HG03025 (cell line): ENCODE data around the gene PDYN.
A peak's percentile ranks its signal among the peaks of the same experiment; 100 is the strongest.

Experiments used
- ATAC-seq: cut with Tn5 transposase; IDR thresholded peaks from one replicate; pipeline ENCODE4 v1.9.1; 2021; ENCODE audit warnings: mild to moderate bottlenecking, moderate library complexity; ENCODE audit not compliant: unreplicated experiment, low FRiP score

PDYN gene

DNA sequence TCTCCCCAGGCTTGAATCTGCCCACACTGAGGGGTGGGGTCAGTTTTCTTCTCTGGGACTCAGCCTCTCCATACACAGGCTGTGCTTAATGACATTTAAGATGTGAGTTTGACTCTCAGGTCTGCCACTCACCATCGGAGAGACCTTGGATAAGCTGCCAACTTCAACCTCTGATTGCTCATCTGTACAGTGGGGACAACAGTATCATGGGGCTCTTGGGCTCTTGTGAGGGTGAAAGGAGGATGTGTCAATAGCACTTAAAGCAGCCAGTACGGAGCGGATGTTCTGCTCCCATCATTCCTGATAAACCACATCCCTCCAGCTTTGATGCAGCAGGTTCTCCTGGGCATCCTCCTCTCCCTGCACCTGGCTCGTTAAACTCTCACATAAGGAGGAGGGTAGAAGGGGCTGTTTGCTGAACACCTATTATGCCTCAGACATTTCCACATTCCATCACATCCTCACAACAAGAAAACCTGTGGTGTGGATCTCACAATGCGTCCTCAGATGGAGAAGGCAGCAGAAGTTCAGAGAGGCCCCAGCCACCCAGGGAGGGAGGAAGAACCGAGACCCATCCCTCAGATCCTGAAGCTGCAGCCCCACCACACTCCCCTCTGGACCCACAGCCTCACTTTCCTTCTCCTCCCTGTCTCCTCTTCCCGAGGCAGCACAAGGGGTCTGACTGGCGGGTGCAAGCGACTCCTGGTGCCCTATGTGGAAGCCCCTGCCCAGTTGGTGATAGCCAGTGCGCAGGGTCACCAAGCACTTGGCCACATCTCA is 1.9 kb upstream of the PDYN start:
- no peak for ATAC-seq

DNA sequence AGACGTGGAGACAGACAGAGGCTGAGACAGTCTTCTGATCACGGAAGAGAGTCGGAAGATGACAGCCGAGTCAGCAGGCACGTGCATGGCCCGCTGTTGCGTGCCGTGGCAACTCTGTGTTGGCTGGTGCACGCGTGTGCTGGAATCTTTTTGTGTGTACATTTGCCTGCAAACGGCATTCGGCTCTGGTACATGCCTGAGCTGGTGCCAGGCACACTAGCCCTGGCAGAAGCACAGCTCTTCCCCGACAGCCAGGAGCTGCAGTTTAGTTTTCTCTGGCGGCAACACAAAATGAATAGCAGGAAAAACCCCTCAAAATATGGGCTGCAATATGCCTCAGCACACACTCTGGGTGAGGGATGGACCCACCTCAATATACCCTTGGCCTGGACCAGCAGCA is 769 bp upstream of the PDYN start:
- ATAC-seq: no peak

DNA sequence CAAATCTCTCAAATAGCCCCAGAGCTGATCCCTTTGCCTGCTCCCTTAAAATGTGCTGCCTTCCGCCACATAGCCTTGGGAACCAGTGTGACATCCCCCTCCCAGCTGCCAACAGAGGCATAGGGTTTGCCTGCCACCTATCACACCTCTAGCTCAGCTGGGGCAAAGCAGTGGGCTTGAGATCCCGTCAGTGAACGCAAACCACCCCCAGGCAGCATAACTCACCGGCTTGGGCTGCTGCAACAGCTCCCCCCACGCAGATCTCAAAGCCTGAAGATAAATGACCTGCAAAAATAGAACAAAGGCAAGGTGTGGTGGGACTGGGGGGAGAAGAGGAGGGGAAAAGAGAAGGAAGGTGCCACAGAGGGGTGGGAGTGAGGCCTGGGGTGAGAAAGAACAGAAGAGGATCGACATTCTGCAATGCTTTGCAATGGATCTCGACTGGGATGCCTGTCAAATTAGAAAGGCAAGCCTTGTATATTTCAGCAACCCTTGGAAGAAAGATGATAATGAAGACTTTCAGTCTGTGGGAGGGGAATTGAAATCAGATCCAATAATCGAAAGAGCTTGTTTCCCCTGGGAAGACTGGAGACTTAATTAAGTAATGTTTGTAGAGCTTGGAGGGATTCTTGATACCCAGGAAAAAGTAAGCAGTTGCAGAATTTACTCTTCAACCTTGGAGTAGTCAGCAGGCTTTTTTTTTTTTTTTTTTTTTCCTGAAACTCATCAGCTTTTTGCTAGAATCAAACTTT is 1.3 kb downstream of the PDYN start:
- ATAC-seq: no peak

DNA sequence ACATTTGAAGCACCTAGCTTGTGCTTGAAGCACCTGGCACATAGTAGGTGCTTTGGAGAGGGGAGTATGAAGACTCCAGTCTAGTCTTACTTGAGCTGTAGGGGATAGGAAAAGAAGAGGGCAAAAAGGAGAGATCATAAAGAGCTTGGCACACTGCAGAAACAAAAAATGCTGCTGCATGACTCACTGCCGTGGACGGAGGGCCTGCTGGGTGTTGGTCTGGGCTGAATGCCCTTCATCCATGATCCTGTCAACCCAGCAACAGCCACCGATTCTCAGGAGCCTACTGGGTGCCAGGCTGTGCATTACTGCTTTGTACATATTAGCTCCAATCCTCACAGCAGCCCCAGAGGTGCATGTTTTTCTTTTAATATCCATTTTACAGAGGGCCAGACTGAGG is 6.0 kb downstream of the PDYN start:
- no peak for ATAC-seq

GRCh38 chr20:1983301-1983700 is 10.6 kb downstream of the PDYN start:
- ATAC-seq: no peak

DNA sequence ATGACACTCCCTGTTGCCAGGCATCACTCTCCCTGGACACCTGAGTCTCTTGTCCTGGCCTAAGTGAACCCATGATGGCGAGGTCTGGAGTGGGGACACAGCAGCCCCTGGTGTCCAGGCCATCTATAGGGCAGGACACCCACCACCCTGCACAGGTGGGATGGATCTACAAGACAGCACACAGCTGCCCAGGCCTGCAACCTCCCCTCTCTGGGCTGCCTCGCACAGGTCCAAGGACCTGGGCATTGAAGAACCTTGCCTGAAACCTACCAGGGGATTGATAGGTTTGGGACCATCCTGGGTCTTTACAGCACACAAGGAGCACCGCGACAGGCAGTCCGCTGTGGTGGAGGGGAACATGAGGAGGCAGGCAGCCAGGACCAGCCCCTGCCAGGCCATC is 11.2 kb downstream of the PDYN start:
- no peak for ATAC-seq

- ATAC-seq: no peak
Observed at GRCh38 chr20:1979106-1979778, 14.6 kb downstream of the PDYN start.

GRCh38 chr20:1975291-1975690 is 18.6 kb downstream of the PDYN start:
- ATAC-seq: no peak

- ATAC-seq: no peak
Observed at GRCh38 chr20:1973601-1974440, 20.0 kb downstream of the PDYN start.

GRCh38 chr20:1971893-1972586 is 21.8 kb downstream of the PDYN start:
- ATAC-seq: no peak

GRCh38 chr20:1968964-1969363 is 24.9 kb downstream of the PDYN start:
- no peak for ATAC-seq

- ATAC-seq: peak; percentile 47
Observed at GRCh38 chr20:1965520-1966351, 28.1 kb downstream of the PDYN start.

DNA sequence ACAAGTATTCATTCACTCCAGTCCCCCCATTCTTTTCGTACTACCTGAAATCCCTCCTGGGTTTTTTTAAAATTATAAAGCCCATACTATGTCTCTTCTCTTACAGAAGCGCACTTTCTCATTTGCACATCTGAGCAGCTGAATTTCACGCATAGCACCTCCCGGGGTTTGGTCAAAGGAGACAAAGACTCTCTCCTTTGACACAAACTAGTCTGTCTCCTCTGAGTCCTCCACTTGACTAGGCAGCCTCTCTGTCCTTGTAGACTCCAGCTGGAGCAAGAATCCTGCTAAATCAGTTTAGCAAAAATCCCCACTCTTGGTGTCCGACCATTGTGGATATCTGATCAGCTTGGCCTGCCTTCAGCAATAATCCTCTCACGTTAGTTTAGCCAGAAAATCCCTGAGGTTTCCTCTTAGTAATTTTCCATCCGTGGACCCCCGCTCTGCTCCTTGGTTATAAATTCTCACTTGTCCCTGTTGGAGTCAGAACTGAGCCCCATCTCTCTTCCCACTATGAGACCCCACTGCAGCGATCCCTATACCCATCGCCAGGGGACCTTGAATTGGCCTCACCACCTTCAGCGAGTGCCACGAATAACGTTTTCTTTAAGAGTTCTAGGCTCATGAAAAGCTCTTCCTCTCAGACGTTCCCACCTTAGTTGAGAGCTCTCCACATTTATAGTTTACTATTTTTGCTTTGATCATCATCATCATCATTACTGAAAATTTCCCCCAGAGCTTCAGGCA is 29.0 kb downstream of the PDYN start:
- no peak for ATAC-seq

DNA sequence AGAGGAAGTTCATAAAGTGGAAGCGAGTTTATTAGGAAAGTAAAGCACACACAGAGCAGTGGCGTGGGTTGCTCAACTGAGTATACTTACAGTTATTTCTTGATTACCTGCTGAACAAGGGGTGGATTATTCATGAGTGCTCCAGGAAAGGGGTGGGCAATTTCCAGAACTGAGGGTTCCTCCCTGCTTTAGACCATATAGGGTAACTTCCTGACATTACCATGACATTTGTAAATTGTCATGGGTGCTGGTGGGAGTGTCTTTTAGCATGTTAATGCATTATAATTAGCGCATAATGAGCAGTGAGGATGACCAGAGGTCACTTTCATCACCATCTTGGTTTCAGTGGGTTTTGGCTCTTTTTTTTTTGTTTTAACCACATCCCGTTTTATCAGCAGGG is 29.8 kb downstream of the PDYN start:
- ATAC-seq: no peak

DNA sequence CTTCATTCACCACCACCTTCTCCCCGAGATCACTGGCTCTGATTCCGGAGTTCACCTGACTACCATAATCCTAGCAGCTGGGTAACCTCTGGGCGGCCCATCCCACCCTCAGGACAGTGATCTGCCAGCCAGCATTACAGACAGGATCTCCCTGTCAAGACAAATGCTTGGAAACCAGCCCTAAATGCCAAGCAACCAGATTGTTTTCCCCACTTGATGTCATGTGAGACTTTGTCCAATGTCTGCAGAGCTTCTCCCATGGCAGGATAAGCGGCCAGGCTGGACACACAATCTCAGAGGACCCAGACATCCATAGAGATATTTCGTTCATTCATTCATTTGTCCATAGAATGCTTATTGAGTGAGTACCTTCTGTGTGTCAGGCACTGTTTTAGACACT is 32.5 kb downstream of the PDYN start:
- no peak for ATAC-seq

DNA sequence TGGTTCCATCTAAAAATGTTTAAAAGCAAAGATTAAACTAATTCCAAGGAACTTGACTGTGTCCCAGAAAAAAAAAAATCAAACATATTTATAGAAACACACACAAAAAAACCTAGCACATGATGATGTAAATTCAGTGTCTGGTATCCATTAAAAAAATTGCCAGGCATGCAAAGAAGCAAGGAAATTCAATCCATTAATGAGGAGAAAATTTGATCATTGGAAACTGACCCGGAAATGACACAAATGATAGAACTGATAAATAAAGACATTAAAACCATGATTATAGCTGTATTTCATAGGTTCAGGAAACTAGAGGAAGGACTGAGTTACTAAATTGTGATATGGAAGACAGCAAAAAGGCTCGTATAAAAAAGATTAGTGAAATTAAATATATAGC is 34.7 kb downstream of the PDYN start:
- ATAC-seq: no peak

GRCh38 chr20:1958426-1958825 is 35.4 kb downstream of the PDYN start:
- ATAC-seq: no peak

DNA sequence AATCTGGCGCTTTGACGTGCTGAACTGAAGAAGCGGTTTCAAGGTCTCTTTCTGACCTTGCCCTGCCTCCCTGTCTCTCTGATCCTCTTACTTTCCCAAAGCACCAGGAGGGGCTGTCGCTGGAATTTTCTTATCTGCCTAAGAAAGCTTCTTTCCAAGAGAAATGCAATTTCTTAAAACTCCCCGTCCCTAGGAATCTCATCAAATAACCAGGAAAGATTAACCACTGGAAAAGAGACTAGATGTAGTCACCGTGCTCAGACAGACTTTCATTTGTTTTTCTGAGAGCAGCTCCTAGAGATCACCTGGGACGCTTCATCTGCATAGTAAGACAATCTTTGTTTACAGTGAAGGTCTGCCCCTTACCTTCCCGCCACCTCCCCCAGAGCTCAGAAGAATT is 38.6 kb downstream of the PDYN start:
- ATAC-seq: no peak

DNA sequence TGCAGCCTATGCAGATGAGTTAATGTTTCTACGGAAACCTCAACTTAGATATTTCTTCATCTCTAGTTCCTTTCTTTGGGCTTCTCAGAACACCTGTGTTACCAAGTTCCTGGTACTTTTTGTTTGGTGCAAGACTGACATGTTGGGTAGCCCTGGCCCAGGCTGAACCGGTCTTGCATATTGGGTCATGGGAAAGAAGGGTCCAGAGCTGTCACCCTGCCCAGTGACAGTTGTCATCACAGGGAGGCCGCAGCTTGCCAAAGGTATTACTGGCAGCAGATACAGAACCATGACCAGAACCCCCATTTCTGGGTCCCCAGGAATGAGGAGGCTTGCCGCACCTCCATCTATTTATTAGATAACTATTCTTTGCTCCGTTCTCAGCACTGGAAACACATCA is 40.2 kb downstream of the PDYN start:
- no peak for ATAC-seq
